ENCODE data around the gene CXXC5.
A peak's percentile ranks its signal among the peaks of the same experiment; 100 is the strongest.

The CXXC5 gene

DNA sequence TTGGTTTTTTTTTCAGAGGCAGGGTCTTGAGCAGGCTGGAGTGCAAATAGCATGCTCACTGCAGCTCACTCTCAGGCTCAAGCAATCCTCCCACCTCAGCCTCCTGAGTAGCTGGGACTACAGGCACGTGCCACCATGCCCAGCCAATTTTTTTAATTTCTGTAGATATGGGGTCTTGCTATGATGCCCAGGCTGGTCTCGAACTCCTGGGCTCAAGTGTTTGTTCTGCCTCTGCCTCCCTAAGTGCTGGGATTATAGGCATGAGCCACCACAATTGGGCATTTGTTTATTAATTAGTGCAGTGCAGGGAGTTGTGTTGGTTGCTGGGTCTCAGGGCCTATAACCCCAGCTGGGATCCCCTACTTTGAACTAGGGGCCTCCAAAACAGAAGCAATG lies 47.0 kb downstream of the CXXC5 start:
- DNase-seq, result no peak

GRCh38 chr5:139696167-139696893 lies 48.2 kb downstream of the CXXC5 start:
- no peak for DNase-seq

- DNase-seq, result no peak
Measured at GRCh38 chr5:139696894-139697658, 48.9 kb downstream of the CXXC5 start.

DNA sequence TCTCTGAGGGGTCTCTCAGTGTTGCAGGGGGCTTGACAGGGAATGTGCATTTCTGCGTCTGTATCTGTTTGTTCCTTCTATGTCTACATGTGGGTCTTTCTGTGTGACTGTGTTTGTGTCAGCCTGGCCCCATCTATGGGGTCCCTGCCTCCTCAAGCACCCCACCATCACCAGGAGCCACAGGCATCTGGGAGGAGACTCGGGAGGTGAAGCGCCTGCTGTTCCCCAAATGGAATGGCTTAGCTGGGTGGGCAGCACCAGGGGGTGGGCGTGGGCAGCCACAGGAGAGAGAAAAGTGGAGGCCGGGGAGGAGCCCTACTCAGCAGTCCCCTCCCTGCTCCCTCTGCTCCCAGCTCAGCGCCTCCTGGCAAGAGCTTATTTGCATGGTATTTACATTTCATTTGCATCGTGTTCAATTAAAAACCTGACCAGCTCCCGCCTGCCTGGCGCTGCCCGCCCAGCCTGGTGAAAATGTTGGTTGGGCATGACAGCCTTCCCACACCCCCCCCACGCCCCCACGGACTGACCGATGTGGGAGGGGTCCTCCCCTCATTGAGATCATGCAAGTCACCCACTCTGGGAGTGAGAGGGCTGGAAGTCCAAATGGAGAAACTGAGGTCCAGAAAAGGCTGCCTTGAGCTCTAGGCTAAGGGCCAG lies 50.5 kb downstream of the CXXC5 start:
- peak in 1 of 2 donors; percentile 42 for DNase-seq

- no peak for DNase-seq
Measured at GRCh38 chr5:139699351-139699750, 51.2 kb downstream of the CXXC5 start.

DNA sequence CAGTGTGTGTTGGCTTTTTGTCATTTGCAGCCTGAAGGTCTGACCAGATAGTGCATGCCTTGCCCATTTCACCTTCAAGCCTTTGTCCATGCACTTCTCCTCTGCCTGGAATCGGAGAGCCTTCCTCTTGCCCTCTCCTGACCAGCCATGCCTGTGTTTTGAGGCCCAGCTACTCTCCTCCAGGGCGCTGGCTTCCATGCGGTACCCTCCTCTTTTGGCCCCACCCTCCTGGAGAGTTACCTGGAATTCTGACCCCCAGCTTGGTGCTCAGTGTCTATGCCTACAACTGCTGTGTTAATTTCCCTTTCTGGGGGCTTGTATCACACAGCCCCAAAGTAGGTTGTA lies 52.5 kb downstream of the CXXC5 start:
- no peak for DNase-seq

DNA sequence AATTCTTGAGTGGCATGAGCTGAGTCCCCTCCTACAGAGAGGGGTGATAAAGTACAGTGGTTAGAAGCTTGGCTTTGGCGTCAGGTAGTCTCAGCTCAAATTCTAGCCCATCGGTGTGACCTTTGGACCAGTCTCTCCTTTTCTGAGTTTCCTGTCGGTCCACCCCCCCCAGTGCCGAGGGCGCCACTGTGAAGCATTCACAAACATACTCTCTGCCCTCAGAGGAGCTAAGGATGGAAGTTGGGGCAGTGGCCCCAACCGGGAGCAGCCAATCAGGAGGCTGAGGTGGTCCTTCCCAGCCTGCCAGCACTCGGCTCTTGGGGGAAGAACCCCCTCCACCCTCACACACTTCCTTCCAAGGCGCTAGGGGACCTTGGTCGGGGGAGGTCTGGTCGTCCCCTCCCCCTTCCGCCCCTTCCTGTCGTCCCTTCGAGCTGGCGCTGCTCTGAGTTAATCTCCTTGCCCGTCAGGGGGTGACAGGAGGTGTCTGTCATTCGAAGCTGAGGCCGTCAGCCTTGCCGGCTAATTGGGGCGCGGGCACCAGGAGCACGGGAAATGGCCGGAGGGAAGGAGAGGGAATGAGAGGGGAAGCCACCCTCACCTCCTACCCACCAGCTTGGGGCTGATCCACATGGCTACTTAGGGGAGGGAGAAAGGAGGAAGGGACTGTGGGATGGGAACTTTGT lies 53.0 kb downstream of the CXXC5 start:
- DNase-seq, result no peak

DNA sequence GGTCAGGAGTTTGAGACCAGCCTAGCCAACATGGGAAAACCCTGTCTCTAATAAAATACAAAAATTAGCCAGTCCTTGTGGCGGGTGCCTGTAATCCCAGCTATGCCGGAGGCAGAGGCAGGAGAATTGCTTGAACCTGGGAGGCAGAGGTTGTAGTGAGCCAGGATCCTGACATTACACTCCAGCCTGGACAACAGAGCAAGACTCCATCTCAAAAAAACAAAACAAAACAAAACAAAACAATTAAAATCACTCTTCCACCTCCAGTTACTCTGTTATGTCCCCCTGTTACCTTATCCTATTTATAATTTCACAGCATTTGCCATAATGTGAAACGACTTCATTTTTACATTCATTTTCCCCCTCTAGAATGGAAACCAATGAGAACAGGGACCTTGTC lies 54.4 kb downstream of the CXXC5 start:
- no peak for DNase-seq

DNA sequence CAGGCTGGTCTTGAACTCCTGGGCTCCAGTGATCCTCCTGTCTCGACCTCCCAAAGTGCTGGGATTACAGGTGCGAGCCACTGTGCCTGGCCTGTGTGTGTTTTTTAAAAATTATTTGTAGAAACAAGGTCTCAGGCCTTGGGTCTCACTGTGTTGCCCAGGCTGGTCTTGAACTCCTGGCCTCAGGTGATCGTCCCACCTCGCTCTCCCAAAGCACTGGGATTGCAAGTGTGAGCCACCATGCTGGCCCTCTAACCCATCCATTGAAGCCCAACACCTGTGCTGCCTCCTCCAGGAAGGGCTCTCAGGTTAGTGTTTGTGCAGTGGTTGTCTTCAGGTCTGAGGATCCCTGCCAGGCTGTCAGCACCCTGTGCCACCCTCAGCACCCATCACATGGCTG lies 56.6 kb downstream of the CXXC5 start:
- DNase-seq, result no peak

GRCh38 chr5:139705191-139705590 lies 57.0 kb downstream of the CXXC5 start:
- no peak for DNase-seq

GRCh38 chr5:139705655-139706587 lies 57.8 kb downstream of the CXXC5 start:
- DNase-seq, result no peak

DNA sequence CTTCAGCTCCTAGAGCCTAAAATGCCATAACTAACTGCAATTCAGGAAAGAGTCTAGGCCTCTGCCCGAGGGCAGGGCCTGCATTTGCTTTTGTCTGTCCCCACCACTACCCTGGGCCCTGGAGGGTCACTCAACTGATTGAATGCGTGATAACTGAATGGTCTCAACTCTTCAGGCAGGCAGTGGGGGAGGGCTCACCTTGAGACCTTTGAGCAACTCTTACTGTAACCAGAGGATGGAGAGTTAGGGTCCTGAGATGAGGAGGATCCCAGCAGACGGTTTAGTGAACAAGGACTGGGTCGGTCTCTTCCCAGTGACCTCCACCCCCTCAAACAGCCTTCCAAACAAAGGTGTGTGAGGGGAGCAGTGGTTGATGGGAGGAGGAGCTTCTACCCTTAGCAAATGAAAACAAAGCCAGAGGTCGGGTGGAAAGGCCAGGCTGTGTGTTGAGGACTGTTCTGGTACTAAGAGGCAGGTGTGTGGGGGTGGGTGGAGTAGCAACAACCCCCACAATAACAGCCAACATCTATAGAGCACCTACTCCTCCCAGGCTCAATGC lies 59.4 kb downstream of the CXXC5 start:
- no peak for DNase-seq

DNA sequence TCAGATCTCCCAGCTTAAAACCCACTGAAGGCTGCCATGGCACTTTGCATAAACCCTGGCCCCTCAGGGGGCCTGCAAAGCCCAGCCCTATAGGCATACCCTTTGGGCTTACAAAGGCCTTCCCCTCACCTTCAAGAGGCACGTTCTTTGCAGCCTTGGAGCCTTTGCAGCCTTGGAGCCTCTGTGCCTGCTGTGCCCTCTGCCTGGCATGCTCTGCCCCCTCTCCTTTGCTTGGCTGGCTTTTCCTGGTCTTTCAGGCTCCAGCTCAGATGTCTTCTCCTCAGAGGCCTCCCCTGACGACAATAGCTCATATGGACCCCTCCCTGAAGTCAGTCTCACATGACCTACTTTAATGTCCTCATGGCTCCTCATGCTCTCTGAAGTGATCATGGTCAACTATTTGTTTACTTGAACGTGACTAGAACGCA lies 60.3 kb downstream of the CXXC5 start:
- DNase-seq, result no peak

DNA sequence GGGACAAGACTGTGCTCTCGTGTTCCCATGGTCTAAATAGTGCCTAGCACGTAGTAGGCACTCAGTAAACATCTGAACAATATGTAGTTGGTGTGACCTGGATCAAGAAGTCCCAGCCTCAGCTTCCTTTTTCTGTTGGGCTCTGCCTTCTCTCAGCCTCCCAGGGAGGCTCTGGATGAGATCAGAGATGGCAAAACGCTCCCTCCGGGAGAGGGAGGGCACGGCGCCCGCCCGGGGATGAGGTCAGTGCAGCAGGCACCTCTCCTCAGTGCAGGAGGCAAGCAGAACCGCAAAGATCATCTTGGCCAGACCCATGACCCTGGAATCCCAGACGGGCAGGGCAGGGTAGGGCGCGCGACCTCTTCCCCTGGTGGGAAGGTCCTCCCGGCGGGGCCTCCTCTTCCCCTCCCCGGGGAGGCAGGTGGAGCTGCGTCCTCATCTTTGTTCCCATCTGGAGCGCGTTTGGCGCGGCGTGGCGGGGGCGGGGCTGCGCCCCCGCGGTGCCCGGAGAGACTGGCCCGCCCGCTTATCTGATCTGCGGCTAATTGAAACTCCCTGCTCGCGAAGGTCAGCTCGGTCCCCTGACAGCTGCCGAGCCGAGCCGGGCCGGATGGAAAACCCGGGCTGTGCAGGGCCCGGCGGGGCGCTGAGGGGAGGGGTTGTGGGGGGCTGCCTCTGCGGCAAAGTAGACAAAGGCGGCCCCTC lies 60.9 kb downstream of the CXXC5 start:
- DNase-seq, result peak in 1 of 2 donors; percentile 10

DNA sequence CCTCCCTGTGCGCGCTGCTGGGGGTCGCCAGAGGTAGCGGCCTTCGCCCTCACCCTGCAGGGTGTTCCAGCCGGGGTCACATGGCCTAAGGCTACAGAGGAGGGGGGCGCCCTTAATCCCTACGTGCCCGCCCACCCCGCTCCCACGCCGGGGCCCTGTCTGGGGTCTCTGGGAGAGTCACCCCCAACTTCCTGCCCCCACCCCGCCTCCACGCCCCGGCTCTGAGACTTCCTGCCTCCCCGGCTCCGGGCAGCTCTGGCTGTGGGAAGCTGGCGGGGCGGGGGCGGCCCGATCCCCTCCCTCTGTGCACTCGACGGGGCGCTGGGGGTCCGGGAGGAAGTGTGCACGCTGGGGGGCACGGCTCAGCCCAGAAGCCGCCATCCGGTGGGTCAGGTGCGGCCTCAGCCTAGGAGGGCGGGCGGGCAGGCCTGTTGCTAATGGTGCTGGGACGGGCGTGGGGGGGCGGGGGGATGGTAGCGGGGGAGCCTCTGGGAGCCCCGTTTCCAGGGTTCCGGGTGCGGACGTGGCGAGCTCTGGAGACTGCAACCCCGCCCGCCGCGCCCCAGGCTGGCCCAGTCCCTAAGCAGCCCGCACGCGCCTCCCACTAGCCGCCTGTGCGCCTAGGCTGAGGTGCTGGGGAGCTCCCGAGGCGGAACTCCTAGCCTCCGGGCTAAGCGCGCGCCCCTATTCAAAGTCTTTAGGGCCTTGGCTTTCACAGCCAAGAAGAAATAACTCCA lies 61.6 kb downstream of the CXXC5 start:
- DNase-seq, result peak; percentile 31 to 33

DNA sequence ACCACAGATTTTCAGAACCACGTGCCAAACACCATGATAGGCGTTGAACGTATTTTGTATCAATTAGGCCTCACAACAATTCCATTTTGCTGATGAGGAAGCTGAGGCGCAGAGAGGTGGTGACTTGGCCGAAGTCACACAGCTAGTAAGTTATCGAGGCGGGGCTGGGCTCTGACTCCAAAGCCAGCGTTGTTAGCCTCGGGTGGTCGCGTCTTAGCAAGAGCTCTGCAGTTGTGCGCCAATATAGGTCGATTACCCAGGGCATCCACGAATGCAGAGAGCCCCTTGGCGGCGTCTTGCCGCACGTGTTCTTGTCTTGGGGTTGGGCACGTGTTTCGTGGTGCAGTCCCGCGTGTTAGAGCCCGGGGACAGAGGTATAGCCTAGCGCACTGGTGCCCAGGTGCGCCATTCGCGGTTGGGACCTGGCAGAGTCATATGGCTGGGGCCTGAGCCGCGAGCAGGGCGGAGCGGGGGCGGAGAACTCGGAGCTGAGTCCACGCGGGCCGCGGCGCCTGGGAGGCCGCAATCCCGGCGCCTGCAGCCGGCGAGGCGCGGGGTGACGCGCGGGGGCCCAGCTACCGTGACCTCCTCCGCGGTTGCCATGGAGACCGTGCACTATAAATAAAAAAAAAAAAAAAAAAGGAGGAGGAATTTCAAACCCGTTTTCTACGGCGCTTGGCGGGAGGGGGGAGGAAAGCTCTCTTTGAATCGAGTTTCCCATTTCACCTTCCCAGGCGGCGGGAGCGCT lies 62.3 kb downstream of the CXXC5 start:
- peak; percentile 70 to 87 for DNase-seq

DNA sequence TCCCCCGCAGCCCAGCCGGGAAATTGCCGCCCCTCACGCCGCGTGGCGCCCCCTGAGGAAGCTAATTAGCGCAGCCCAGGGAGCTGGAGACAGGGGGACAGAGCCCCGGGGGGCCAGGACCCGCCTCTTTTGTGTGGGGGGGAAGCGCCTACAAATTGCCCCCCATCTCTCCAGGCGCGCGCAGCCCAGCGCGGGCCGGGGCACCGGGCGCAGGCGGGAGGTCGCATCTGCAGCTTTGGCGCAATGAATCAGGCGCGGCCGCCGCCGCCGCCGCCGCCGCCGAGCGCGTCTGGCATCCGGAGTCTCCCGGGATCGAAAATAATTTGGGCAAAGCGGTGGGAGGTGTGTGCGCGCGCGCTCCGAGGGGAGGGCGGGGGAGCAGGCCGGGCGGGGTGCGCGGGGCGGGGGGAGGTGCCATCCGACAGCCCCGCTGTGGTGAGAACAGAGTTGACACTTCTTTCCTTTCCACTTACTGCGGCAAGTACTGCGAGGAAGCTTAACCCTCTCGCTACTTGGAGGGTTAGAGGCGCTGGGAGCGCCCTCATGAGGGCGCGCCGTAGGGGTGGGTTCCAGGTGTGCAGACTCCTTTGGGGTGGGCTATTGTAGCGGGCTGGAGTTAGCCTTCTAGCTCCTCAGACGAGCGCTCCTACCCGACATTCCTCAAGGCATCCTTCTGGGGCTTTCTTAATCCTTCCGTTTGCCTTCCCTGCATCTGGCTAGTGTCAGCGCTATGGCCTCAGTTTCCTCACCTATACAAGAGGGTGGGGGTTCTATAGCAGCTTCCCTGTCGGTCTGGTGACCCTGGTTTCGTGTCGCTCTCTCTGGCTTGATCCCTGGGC lies 63.1 kb downstream of the CXXC5 start:
- peak; percentile 72 to 76 for DNase-seq

GRCh38 chr5:139711906-139712224 lies 63.7 kb downstream of the CXXC5 start:
- peak in 1 of 2 donors; percentile 31 for DNase-seq

- DNase-seq, result no peak
Measured at GRCh38 chr5:139712412-139712811, 64.3 kb downstream of the CXXC5 start.
